HL-60 (cell line): ENCODE results near the gene ERFE.

Experiments used
- DNase-seq, 2 experiments: peaks; one replicate each; pipeline ENCODE4 v3.0.0-alpha.2; 2010 to 2020; ENCODE audit warnings: low read depth in 1 of 2, low spot score in 1 of 2
- H3K27ac ChIP-seq: fragments of 250-450 bp; sonication (Bioruptor Pico); replicated peaks from 2 replicates; pipeline ENCODE4 v1.5.1; 2020; ENCODE audit warnings: mild to moderate bottlenecking, moderate library complexity
- H3K27me3 ChIP-seq: fragments of 250-450 bp; sonication (Bioruptor Pico); 2 replicates; pipeline ENCODE4 v1.5.1; 2021; ENCODE audit warnings: mild to moderate bottlenecking, moderate library complexity; ENCODE audit not compliant: insufficient read depth, poor library complexity, severe bottlenecking
- H3K4me3 ChIP-seq: replicated peaks from 2 replicates; pipeline ENCODE4 v1.5.1; 2011; ENCODE audit warnings: mild to moderate bottlenecking, control low read depth, low read length; ENCODE audit not compliant: insufficient read depth
- GABPA ChIP-seq: IDR thresholded peaks from 2 replicates; pipeline ENCODE4 v1.6.1; 2012; ENCODE audit warnings: low read depth
- POLR2AphosphoS5 ChIP-seq: IDR thresholded peaks from 2 replicates; pipeline ENCODE4 v1.6.1; 2012; ENCODE audit warnings: low read depth
- SPI1 ChIP-seq: IDR thresholded peaks from 2 replicates; pipeline ENCODE4 v1.6.1; 2012; ENCODE audit warnings: low read depth, mild to moderate bottlenecking, borderline replicate concordance
- TF ChIP-seq, protein P1 (sequence below): IDR thresholded peaks from one replicate; pipeline ENCODE4 v1.5.1; 2011; ENCODE audit warnings: low read length, control low read depth, inconsistent platforms; ENCODE audit not compliant: insufficient read depth
- TF ChIP-seq, protein P2 (sequence below): IDR thresholded peaks from 2 replicates; pipeline ENCODE4 v1.6.1; 2012; ENCODE audit warnings: low read depth; ENCODE audit not compliant: insufficient replicate concordance

The ERFE gene

DNA sequence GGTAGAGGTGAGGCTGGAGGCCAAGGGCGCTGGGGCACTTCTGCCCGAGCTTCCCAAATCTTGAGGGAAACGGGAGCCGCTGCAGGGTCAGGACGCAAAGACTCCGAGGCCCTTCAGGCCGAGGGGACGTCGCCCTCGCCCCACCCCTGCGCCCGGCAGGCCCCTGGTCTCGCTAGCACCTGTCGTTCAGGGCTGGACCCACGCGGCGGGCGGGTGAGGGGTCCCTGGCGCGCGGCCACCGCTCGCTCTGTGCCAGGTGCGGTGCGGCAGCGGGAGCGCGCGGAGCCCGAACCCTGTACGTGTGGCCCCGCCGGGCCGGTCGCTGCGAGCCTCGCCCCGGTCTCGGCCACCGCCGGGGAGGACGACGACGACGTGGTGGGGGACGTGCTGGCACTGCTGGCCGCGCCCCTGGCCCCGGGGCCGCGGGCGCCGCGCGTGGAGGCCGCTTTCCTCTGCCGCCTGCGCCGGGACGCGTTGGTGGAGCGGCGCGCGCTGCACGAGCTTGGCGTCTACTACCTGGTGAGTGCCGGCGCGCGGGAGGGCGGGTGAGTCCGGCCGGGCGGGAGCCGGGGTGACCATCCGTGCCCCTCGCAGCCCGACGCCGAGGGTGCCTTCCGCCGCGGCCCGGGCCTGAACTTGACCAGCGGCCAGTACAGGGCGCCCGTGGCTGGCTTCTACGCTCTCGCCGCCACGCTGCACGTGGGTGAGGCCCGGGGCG lies 4.9 kb downstream of the ERFE start:
- DNase-seq: no peak
- Histone ChIP-seq H3K27ac (no peak overlapping the region), H3K27me3 (peaks cover 34% of the 10 kb centered on the region), H3K4me3 (no peak overlapping the region)
- TF ChIP-seq GABPA (no peak), POLR2AphosphoS5 (no peak), SPI1 (no peak)
- TF ChIP-seq, protein P1, sequence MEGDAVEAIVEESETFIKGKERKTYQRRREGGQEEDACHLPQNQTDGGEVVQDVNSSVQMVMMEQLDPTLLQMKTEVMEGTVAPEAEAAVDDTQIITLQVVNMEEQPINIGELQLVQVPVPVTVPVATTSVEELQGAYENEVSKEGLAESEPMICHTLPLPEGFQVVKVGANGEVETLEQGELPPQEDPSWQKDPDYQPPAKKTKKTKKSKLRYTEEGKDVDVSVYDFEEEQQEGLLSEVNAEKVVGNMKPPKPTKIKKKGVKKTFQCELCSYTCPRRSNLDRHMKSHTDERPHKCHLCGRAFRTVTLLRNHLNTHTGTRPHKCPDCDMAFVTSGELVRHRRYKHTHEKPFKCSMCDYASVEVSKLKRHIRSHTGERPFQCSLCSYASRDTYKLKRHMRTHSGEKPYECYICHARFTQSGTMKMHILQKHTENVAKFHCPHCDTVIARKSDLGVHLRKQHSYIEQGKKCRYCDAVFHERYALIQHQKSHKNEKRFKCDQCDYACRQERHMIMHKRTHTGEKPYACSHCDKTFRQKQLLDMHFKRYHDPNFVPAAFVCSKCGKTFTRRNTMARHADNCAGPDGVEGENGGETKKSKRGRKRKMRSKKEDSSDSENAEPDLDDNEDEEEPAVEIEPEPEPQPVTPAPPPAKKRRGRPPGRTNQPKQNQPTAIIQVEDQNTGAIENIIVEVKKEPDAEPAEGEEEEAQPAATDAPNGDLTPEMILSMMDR: no peak
- TF ChIP-seq, protein P2, sequence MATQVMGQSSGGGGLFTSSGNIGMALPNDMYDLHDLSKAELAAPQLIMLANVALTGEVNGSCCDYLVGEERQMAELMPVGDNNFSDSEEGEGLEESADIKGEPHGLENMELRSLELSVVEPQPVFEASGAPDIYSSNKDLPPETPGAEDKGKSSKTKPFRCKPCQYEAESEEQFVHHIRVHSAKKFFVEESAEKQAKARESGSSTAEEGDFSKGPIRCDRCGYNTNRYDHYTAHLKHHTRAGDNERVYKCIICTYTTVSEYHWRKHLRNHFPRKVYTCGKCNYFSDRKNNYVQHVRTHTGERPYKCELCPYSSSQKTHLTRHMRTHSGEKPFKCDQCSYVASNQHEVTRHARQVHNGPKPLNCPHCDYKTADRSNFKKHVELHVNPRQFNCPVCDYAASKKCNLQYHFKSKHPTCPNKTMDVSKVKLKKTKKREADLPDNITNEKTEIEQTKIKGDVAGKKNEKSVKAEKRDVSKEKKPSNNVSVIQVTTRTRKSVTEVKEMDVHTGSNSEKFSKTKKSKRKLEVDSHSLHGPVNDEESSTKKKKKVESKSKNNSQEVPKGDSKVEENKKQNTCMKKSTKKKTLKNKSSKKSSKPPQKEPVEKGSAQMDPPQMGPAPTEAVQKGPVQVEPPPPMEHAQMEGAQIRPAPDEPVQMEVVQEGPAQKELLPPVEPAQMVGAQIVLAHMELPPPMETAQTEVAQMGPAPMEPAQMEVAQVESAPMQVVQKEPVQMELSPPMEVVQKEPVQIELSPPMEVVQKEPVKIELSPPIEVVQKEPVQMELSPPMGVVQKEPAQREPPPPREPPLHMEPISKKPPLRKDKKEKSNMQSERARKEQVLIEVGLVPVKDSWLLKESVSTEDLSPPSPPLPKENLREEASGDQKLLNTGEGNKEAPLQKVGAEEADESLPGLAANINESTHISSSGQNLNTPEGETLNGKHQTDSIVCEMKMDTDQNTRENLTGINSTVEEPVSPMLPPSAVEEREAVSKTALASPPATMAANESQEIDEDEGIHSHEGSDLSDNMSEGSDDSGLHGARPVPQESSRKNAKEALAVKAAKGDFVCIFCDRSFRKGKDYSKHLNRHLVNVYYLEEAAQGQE: no peak

GRCh38 chr2:238164906-238165287 lies 6.1 kb downstream of the ERFE start:
- no peak overlapping the region for H3K4me3 ChIP-seq
- H3K27me3 ChIP-seq: peaks cover 27% of the 10 kb centered on the region
- no peak overlapping the region for H3K27ac ChIP-seq
- DNase-seq: no peak
- TF ChIP-seq, protein P2: no peak
- no peak for TF ChIP-seq POLR2AphosphoS5

GRCh38 chr2:238165288-238165921 lies 6.6 kb downstream of the ERFE start:
- H3K27ac ChIP-seq: no peak overlapping the region
- no peak overlapping the region for H3K4me3 ChIP-seq
- H3K27me3 ChIP-seq: peaks cover 23% of the 10 kb centered on the region
- TF ChIP-seq, protein P2: no peak
- TF ChIP-seq, protein P1: no peak
- TF ChIP-seq GABPA (no peak), POLR2AphosphoS5 (no peak), SPI1 (no peak)
- DNase-seq: no peak
